ENCODE measurements around the gene MTRF1L. TPM values are rescaled to one million over a fixed set of nuclear protein-coding genes. Genes with fewer than 3 reads are reported as not detected.
"Not testable (repeated sequence)": the region's sequence is repeated elsewhere in the genome, so short reads cannot be mapped to it uniquely, and the experiment has no call there.

The MTRF1L gene
- total RNA-seq, 2 donors from 2014 or later = 17.9 to 22.6 TPM

- Histone ChIP-seq H3K4me1 (ENCODE audit: control insufficient read depth in 1 of 2, low read depth in 2 of 2) (no peaks in the 10 kb centered on the region), H3K36me3 (peaks cover 28% of the 10 kb centered on the region), H3K27me3 (replicated peaks; ENCODE audit: insufficient read depth) (no peaks in the 10 kb centered on the region), H3K27ac (no peak overlapping the region), H3K9me3 (no peaks in the 10 kb centered on the region), H3K4me3 (no peak overlapping the region)
- no peak for DNase-seq (ENCODE audit: low spot score)
- TF ChIP-seq CTCF (IDR thresholded peaks at IDR 0.05) = no peak
- no peak for ATAC-seq (ENCODE audit: insufficient number of reproducible peaks, low FRiP score, low read depth)
These were observed 27.1 kb downstream of the MTRF1L start for GRCh38 chr6:152975204-152975915.

- H3K36me3 ChIP-seq = peaks cover 36% of the 10 kb centered on the region
- no peak for DNase-seq (ENCODE audit: low spot score)
These were observed 28.6 kb downstream of the MTRF1L start for GRCh38 chr6:152973916-152974315.

GRCh38 chr6:152969688-152970418 is 32.7 kb downstream of the MTRF1L start:
- no peak for DNase-seq (ENCODE audit: low spot score)
- H3K4me1 ChIP-seq (ENCODE audit: control insufficient read depth in 1 of 2, low read depth in 2 of 2) = no peaks in the 10 kb centered on the region
- no peaks in the 10 kb centered on the region for H3K27me3 ChIP-seq (replicated peaks; ENCODE audit: insufficient read depth)
- no peak for ATAC-seq (ENCODE audit: insufficient number of reproducible peaks, low FRiP score, low read depth)
- peaks cover 36% of the 10 kb centered on the region for H3K36me3 ChIP-seq
- no peak overlapping the region for H3K27ac ChIP-seq
- H3K4me3 ChIP-seq = no peak overlapping the region
- no peaks in the 10 kb centered on the region for H3K9me3 ChIP-seq
- no peak for TF ChIP-seq CTCF (IDR thresholded peaks at IDR 0.05)

More at GRCh38 chr6:152973916-152974315, 28.6 kb downstream of the MTRF1L start:
- no peaks in the 10 kb centered on the region for H3K9me3 ChIP-seq
- no peak overlapping the region for H3K27ac ChIP-seq
- no peaks in the 10 kb centered on the region for H3K4me1 ChIP-seq (ENCODE audit: control insufficient read depth in 1 of 2, low read depth in 2 of 2)
- ATAC-seq (ENCODE audit: insufficient number of reproducible peaks, low FRiP score, low read depth) = no peak
- TF ChIP-seq CTCF (IDR thresholded peaks at IDR 0.05) = no peak
- H3K27me3 ChIP-seq (replicated peaks; ENCODE audit: insufficient read depth) = no peaks in the 10 kb centered on the region
- no peak overlapping the region for H3K4me3 ChIP-seq

- not testable (repeated sequence) for ATAC-seq (ENCODE audit: insufficient number of reproducible peaks, low FRiP score, low read depth); H3K4me3 ChIP-seq; H3K27ac ChIP-seq; DNase-seq (ENCODE audit: low spot score); H3K27me3 ChIP-seq (replicated peaks; ENCODE audit: insufficient read depth); H3K9me3 ChIP-seq; H3K4me1 ChIP-seq (ENCODE audit: control insufficient read depth in 1 of 2, low read depth in 2 of 2)
- peaks cover 18% of the 10 kb centered on the region for H3K36me3 ChIP-seq
These were observed 36.2 kb downstream of the MTRF1L start for GRCh38 chr6:152966168-152966894.

- TF ChIP-seq CTCF (IDR thresholded peaks at IDR 0.05) = no peak
- DNase-seq (ENCODE audit: low spot score) (no peak), ATAC-seq (ENCODE audit: insufficient number of reproducible peaks, low FRiP score, low read depth) (no peak)
- H3K27me3 ChIP-seq (replicated peaks; ENCODE audit: insufficient read depth) = no peaks in the 10 kb centered on the region
- no peaks in the 10 kb centered on the region for H3K4me1 ChIP-seq (ENCODE audit: control insufficient read depth in 1 of 2, low read depth in 2 of 2)
- H3K4me3 ChIP-seq = no peak overlapping the region
- H3K36me3 ChIP-seq = no peaks in the 10 kb centered on the region
- no peaks in the 10 kb centered on the region for H3K9me3 ChIP-seq
- H3K27ac ChIP-seq = no peak overlapping the region
These were observed 43.2 kb downstream of the MTRF1L start for GRCh38 chr6:152959333-152959732.
